GM18909 (cell line): ENCODE data around the gene ALDH1L1.

Experiments
- ATAC-seq: cut with Tn5 transposase; IDR thresholded peaks from one replicate; pipeline ENCODE4 v1.9.1; 2021; ENCODE audit warnings: mild to moderate bottlenecking; ENCODE audit not compliant: unreplicated experiment, poor library complexity

ALDH1L1 gene

GRCh38 chr3:126155819-126156218 is 24.6 kb downstream of the ALDH1L1 start:
- no peak for ATAC-seq

- ATAC-seq: no peak
Observed at GRCh38 chr3:126155280-126155640, 25.1 kb downstream of the ALDH1L1 start.

- no peak for ATAC-seq
Observed at GRCh38 chr3:126154391-126155279, 25.8 kb downstream of the ALDH1L1 start.

- no peak for ATAC-seq
Observed at GRCh38 chr3:126153695-126154360, 26.6 kb downstream of the ALDH1L1 start.

GRCh38 chr3:126152901-126153694 is 27.3 kb downstream of the ALDH1L1 start:
- no peak for ATAC-seq

GRCh38 chr3:126152458-126152857 is 27.9 kb downstream of the ALDH1L1 start:
- ATAC-seq: no peak

GRCh38 chr3:126151562-126152302 is 28.7 kb downstream of the ALDH1L1 start:
- ATAC-seq: no peak

GRCh38 chr3:126149960-126150515 is 30.3 kb downstream of the ALDH1L1 start:
- ATAC-seq: no peak

GRCh38 chr3:126149256-126149902 is 31.0 kb downstream of the ALDH1L1 start:
- ATAC-seq: no peak

GRCh38 chr3:126147932-126148683 is 32.3 kb downstream of the ALDH1L1 start:
- no peak for ATAC-seq

GRCh38 chr3:126147147-126147931 is 33.0 kb downstream of the ALDH1L1 start:
- ATAC-seq: no peak

GRCh38 chr3:126146525-126147146 is 33.8 kb downstream of the ALDH1L1 start:
- no peak for ATAC-seq

GRCh38 chr3:126146034-126146433 is 34.4 kb downstream of the ALDH1L1 start:
- ATAC-seq: no peak

- ATAC-seq: no peak
Observed at GRCh38 chr3:126142652-126143051, 37.7 kb downstream of the ALDH1L1 start.

GRCh38 chr3:126137490-126138130 is 42.8 kb downstream of the ALDH1L1 start:
- ATAC-seq: no peak

- no peak for ATAC-seq
Observed at GRCh38 chr3:126136428-126137220, 43.8 kb downstream of the ALDH1L1 start.
